Fibroblast of lung (primary cell): ENCODE measurements around the gene WASHC3.

Source experiments
- CTCF ChIP-seq, 2 donors: IDR thresholded peaks in 1 of 2; conservative IDR thresholded peaks in 1 of 2; 1 replicate in 1 of 2; 2 replicates in 1 of 2; pipeline ENCODE4 v1.5.1; 2011 to 2012; ENCODE audit warnings: low read length in 2 of 2, control low read depth in 1 of 2, inconsistent platforms in 1 of 2, low read depth in 1 of 2, mild to moderate bottlenecking in 1 of 2
- EZH2 ChIP-seq: IDR thresholded peaks from 2 replicates; pipeline ENCODE4 v1.5.1; 2012; ENCODE audit warnings: low read length, control low read depth, mild to moderate bottlenecking; ENCODE audit errors: missing control alignments

DNA sequence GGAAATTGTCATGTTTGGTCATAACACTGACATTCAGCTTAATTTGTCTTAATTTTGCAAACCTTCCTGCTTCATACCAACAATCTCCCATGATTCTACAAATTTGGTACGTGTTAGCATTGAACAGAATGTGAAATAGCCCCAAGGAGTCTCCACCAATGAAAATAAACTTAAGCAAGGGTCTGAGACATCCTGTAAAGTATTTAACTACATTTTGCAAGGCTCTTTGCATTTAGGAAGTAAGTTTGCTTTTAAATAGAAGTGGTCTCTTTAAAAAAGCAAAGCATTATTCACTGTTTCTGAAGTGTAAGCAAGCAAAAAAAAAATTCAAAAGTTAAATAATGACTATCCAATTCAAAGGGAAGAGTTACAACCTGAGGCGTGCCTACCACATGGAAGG, 79.9 kb downstream of the WASHC3 start:
- TF ChIP-seq EZH2 (no peak), CTCF (conservative IDR thresholded peaks at IDR 0.05 in 1 of 2, IDR thresholded peaks at IDR 0.05 in 1 of 2; ENCODE audit: low read depth in 1 of 2, low read length in 2 of 2) (no peak)
